PFSK-1 (cell line): ENCODE data around the gene STRIP1.

ENCODE experiments used
- FOXP2 ChIP-seq: optimal IDR thresholded peaks from 2 replicates; pipeline ENCODE3; 2011; ENCODE audit warnings: borderline replicate concordance, control low read depth, inconsistent platforms; ENCODE audit not compliant: insufficient read depth; ENCODE audit errors: extremely low read length, extremely low read depth
- POLR2AphosphoS5 ChIP-seq: IDR thresholded peaks from 2 replicates; pipeline ENCODE4 v1.6.1; 2012; ENCODE audit warnings: low read depth, mild to moderate bottlenecking, control low read depth, low read length, moderate library complexity
- REST ChIP-seq, 2 experiments: IDR thresholded peaks; 2 replicates each; pipeline versions ENCODE4 v1.6.1 to v1.8.0; 2011 to 2012; ENCODE audit warnings: low read depth in 2 of 2, low read length in 2 of 2, control low read depth in 1 of 2, inconsistent platforms in 1 of 2, mild to moderate bottlenecking in 1 of 2, moderate library complexity in 1 of 2; ENCODE audit not compliant: insufficient read depth in 1 of 2
- SIN3A ChIP-seq: IDR thresholded peaks from 2 replicates; pipeline ENCODE4 v1.6.1; 2012; ENCODE audit warnings: mild to moderate bottlenecking, low read length, moderate library complexity, borderline replicate concordance; ENCODE audit not compliant: insufficient read depth
- TAF1 ChIP-seq: IDR thresholded peaks from 2 replicates; pipeline ENCODE4 v1.6.1; 2012; ENCODE audit warnings: low read length, control low read depth, borderline replicate concordance; ENCODE audit not compliant: insufficient read depth

The STRIP1 gene

DNA sequence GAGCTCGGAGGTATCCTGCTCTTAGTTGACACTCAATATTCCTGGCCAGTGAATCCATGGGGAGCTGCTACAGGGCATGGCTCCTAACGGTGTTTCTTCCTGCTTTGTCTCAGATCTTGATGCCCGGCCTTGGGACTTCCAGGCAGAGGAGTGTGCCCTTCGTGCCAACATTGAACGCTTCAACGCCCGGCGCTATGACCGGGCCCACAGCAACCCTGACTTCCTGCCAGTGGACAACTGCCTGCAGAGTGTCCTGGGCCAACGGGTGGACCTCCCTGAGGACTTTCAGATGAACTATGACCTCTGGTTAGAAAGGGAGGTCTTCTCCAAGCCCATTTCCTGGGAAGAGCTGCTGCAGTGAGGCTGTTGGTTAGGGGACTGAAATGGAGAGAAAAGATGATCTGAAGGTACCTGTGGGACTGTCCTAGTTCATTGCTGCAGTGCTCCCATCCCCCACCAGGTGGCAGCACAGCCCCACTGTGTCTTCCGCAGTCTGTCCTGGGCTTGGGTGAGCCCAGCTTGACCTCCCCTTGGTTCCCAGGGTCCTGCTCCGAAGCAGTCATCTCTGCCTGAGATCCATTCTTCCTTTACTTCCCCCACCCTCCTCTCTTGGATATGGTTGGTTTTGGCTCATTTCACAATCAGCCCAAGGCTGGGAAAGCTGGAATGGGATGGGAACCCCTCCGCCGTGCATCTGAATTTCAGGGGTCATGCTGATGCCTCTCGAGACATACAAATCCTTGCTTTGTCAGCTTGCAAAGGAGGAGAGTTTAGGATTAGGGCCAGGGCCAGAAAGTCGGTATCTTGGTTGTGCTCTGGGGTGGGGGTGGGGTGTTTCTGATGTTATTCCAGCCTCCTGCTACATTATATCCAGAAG lies 19.4 kb downstream of the STRIP1 start:
- TF ChIP-seq SIN3A = no peak
- TF ChIP-seq FOXP2 = no peak
- TF ChIP-seq TAF1 = no peak
- TF ChIP-seq REST (IDR thresholded peaks at IDR 0.05; ENCODE audit: insufficient read depth in 1 of 2, low read depth in 2 of 2, low read length in 2 of 2) = no peak
- no peak for TF ChIP-seq POLR2AphosphoS5

DNA sequence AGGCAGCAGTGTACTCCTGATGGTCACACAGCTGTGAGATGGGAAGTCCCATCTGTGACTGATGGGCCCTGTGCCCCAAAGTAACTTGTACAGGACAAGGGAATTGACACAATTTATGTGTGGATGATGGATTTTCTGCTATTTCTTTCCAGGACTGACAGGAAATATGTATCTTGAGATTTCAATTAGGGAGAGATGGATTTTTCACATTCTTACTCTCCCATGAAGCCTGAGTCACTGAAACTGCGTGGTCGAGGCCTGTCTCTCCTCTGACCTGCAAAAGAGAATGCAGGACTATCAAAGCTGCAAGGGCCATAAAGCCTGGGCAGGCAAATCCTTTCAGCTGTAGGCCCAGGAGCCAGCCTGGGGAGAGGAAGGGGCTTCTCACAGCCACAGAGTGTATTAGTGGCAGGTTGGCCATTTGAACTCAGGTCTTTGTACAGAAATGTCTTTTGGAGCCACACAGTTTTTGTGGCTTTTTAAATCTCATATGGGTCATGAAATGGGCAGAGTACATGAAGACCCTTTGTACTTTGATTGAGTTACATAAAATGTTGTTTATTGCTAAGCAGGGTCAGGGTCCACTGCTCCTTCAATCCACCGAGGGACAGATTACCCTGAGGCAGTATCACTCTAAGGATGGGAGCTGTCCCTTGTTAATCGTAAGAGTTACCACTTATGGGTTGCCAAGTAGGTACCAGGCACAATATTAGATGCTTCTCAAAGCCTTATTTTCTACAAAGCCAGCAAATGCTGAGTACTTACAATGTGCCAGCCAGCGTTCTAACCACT lies 21.3 kb downstream of the STRIP1 start:
- no peak for TF ChIP-seq TAF1
- TF ChIP-seq REST (IDR thresholded peaks at IDR 0.05; ENCODE audit: insufficient read depth in 1 of 2, low read depth in 2 of 2, low read length in 2 of 2) = no peak
- no peak for TF ChIP-seq POLR2AphosphoS5
- no peak for TF ChIP-seq FOXP2
- no peak for TF ChIP-seq SIN3A

DNA sequence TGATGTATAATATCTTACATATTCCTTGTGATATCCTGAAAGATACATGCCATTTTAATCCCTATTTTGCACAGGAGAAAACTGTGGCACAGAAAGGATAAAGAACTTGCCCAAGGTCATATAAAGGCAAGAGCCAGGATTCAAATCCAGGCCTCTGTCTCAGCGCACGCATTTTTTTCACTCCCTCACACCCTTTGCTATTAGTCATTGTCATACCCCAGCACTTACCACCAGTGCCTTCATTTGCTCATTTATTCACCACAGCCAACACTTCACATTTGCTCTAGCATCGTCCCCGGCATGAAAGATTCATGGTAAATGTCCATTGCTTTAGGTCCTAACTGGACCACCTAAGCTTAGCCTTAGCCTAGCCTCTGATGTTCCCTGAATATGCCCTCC lies 21.9 kb downstream of the STRIP1 start:
- TF ChIP-seq FOXP2 = no peak
- TF ChIP-seq SIN3A = no peak
- no peak for TF ChIP-seq REST (IDR thresholded peaks at IDR 0.05; ENCODE audit: insufficient read depth in 1 of 2, low read depth in 2 of 2, low read length in 2 of 2)
- no peak for TF ChIP-seq TAF1
- TF ChIP-seq POLR2AphosphoS5 = no peak

DNA sequence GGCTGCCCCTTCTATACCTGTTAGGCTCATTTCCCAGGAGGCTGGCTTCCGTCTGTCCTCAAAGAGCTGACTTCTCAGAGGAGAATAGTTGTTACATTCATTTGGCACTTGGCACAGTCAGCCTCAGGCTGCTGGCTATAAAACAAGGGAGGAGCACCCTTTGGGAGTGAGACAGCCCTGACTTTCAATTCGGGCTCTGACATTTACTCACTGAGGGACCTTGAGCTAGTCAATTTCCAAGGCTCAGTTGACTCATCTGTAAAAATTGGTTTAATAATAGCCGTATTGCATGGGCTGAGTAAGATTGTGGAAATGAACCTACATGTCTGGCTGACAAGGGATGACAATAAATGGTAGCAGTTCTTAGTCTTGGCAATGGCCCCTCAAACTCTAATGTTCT lies 22.4 kb downstream of the STRIP1 start:
- TF ChIP-seq SIN3A = no peak

GRCh38 chr1:110057963-110058518 lies 23.6 kb downstream of the STRIP1 start:
- TF ChIP-seq TAF1 (no peak), FOXP2 (peak; percentile 12)

DNA sequence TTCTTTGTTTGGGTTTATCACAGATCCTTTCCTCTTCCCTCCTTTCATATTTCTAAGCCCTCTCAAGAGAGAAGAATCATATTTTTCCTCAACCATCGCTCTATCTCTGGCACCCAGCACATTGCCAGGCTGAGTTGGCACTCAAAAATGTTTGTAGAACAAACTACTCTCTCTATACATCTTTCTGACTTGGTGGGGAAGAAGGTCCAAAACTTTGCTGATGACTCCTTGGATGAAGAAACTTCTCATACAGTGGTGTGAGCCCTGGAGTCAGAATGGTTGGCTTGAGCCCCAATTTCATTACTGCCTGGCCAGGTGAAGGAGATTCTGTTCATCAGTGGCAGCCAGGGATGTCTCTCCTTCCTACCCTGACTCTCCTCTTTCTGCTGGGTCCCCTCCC lies 24.2 kb downstream of the STRIP1 start:
- TF ChIP-seq REST (IDR thresholded peaks at IDR 0.05; ENCODE audit: insufficient read depth in 1 of 2, low read depth in 2 of 2, low read length in 2 of 2) (no peak), POLR2AphosphoS5 (no peak)
